ENCODE data around the gene THNSL1.

DNA sequence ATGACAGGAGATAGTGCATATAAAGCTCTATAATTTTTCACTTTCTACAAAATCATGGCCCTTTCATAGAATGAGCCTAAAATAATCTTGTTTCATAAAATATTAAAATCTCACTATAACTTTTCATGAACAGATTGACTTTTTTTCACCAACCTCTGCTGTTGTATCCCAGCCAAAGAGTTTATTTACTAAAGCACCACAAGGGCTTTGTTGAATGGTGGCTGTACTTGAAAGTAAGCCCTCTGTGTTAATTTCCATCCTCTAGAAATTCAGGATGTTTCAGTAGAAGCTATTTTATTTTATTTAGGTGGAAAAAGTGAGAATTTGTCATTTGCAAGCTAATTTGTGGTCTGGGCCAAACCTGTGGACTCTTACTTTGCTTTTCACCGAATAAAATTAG lies 30.2 kb downstream of the THNSL1 start:
- TF ChIP-seq, protein P1, sequence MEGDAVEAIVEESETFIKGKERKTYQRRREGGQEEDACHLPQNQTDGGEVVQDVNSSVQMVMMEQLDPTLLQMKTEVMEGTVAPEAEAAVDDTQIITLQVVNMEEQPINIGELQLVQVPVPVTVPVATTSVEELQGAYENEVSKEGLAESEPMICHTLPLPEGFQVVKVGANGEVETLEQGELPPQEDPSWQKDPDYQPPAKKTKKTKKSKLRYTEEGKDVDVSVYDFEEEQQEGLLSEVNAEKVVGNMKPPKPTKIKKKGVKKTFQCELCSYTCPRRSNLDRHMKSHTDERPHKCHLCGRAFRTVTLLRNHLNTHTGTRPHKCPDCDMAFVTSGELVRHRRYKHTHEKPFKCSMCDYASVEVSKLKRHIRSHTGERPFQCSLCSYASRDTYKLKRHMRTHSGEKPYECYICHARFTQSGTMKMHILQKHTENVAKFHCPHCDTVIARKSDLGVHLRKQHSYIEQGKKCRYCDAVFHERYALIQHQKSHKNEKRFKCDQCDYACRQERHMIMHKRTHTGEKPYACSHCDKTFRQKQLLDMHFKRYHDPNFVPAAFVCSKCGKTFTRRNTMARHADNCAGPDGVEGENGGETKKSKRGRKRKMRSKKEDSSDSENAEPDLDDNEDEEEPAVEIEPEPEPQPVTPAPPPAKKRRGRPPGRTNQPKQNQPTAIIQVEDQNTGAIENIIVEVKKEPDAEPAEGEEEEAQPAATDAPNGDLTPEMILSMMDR (IDR thresholded peaks at IDR 0.05) = no peak
- TF ChIP-seq POLR2A (IDR thresholded peaks at IDR 0.05) = no peak

All from vagina (tissue), 2 donors.